GM12801 (cell line): ENCODE results near the gene TNNI3K.

Source experiments
- TF ChIP-seq, protein P1 (sequence below): IDR thresholded peaks from one replicate; pipeline ENCODE4 v1.5.1; 2011; ENCODE audit warnings: control low read depth; ENCODE audit not compliant: insufficient read length; ENCODE audit errors: extremely low read depth

The TNNI3K gene

DNA sequence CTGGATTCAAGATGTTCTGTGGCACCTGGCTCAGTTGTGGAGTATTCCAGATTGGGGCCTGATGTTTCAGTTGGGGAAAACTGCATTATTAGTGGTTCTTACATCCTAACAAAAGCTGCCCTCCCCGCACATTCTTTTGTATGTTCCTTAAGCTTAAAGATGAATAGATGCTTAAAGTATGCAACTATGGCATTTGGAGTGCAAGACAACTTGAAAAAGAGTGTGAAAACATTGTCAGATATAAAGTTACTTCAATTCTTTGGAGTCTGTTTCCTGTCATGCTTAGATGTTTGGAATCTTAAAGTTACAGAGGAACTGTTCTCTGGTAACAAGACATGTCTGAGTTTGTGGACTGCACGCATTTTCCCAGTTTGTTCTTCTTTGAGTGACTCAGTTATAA lies 29.9 kb upstream of the TNNI3K start:
- TF ChIP-seq, protein P1, sequence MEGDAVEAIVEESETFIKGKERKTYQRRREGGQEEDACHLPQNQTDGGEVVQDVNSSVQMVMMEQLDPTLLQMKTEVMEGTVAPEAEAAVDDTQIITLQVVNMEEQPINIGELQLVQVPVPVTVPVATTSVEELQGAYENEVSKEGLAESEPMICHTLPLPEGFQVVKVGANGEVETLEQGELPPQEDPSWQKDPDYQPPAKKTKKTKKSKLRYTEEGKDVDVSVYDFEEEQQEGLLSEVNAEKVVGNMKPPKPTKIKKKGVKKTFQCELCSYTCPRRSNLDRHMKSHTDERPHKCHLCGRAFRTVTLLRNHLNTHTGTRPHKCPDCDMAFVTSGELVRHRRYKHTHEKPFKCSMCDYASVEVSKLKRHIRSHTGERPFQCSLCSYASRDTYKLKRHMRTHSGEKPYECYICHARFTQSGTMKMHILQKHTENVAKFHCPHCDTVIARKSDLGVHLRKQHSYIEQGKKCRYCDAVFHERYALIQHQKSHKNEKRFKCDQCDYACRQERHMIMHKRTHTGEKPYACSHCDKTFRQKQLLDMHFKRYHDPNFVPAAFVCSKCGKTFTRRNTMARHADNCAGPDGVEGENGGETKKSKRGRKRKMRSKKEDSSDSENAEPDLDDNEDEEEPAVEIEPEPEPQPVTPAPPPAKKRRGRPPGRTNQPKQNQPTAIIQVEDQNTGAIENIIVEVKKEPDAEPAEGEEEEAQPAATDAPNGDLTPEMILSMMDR: no peak

DNA sequence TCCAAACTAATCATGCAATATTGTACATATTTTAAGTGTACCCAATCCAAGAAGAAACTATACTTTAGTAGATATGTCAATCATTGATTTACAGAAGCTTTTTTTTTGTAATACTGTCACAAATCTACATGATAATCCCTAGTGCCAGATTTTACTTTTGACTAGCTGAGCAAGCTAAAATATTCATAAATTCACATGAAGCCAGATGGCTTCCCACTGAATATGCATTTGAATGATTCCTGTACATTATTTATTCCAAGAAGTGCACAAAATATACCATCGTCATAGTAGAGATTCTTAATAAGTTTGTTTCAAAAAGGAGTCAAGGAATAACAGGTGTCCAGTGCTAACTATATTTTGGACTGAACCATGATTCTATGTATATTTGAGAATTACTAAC lies 20.0 kb upstream of the TNNI3K start:
- TF ChIP-seq, protein P1: no peak

DNA sequence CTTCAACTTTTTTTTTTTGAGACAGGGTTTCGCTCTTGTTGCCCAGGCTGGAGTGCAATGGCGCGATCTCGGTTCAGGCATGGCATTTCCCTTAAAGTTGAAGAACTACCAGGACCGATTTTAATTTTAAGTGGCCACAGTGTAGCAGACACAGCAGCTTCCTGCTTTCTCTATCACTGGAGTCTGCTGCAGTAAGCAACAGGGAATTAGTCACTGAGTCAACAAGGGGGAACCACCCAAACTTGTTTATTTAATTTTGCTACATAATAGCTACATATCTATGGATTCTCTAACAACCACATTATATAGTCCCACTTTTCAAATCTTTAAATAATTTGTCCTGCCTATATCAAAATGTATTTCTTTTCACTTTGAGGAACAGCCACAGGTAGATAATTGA lies 12.5 kb upstream of the TNNI3K start:
- TF ChIP-seq, protein P1: no peak

DNA sequence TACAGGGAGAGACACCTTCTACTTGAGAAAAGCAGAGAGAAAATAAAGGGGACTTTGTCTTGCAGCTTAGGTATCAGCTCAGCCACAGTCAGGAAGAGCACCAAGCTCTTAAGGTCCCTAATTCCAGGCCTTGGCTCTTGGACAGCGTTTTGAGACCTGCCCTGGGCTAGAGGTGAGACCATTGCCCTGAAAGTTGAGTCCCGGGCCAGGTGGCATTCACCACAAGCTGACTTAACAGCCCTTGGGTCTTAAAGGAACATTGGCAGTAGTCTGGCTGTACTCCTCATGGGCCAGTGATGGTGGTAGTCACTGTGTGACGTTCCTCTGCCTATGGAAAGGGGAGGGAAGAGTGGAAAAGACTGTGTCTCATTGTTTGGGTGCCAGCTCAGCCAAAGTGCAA lies 11.7 kb upstream of the TNNI3K start:
- TF ChIP-seq, protein P1: no peak

DNA sequence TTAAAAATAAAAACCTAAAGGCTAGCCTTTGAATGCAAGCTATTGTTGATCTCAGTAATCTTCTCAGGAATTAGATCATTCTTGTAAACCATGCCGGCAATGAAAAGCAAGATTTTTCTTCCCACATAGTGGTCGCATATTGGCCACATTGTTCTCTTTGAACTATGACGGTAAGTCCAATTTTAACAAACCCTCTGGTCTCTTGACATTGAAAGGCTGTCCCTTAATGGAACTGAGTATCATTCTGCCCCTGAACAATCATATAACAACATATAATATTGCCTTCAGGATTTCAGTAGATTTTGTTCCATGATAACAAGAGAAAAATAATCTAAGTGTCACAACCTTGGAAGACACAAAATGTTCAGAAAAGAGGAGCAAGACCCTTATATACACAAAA lies 1.3 kb downstream of the TNNI3K start:
- TF ChIP-seq, protein P1: no peak

DNA sequence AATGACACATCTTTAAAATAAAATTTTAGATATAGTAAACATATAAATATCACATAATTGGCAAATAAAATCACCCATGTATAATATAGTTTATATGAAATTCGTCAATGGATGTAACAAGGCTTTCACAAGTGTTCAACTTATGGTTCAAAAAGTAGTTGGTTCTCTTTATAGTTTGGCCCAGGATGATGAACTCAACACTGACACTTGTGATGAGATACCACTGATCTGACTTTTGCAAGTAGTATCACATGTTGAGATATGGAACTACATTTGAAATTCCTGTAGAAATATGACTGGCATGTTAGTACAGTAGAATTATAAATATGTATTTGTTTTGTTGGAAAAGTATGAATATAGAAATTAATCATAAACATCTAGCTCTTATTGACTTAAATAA lies 1.8 kb downstream of the TNNI3K start:
- TF ChIP-seq, protein P1: no peak

DNA sequence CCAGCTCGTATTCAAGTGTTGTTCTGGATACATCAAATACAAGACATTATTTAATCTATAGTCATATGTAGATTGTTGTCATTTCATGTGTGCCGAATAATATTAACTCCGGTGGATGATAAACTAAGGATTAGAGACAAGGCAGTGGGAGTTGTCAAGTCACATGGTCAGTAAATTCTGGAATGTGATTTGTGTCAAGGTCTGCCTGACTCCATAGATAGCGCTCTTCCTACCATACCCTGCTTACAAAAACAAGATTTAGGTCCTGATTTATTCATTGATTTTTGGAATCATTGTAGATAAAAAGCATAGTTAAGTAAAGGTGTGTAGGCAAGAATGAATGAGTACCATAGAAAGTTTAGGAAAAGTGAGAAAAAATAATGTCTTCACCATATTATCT lies 2.6 kb downstream of the TNNI3K start:
- TF ChIP-seq, protein P1: no peak

DNA sequence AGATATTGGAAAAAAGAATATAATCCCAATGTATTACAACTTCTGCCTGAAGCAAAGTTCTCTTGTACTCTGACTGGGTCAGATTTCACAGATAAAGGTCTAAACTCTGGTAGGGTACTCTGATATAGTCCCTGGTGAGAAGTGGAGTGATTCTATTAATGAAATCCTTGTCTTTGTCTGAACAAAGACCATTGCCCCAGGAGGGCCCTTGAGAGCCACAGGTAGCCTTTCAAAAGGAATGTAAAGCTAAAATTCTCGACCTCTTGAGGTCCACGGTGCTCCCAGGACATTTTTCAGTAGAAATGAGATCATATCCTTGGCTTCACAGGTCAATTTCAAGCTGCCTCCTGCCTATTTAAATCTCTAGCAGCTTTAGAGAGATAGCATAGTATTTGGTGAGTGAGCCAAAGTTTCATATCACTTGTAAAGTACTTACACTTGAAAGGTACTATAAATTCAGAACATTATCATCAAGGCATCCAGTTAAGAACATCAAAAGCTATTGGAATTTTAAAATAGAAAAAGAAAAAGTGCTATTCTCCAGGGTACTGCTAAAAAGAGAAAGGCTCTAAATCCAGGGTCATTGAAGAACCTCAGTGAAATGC lies 10.1 kb downstream of the TNNI3K start:
- TF ChIP-seq, protein P1: no peak
